Measurements from ENCODE around the gene BPIFB6. TPM values are rescaled to one million over a fixed set of nuclear protein-coding genes. Genes with fewer than 3 reads are reported as not detected.

Gene BPIFB6
- total RNA-seq, 1 experiment from 2014 or later = not detected

DNA sequence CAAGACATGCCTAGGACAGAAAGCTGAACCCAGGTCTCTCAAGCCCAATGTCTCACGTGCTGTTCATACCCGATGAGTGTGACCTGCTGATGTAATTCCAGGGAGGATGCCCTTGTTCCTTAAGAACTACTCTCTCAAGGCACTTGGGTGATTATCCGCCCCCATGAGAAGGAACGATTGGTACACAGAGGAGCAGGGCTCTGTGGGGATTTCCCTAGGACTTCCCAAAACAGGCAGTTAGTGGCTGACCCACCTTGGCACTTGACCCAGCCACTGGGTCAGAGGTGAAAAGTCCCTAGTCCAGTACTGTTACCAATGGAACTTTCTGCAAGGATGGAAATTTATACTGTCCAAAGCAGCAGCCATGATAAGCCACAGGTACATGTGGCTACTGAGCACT, 9.2 kb upstream of the BPIFB6 start:
- ChIA-PET CTCF (interaction anchor here (0.6 to 1.3 kb wide), 2 partner anchors 17 to 26 kb away, joined by 3 to 4 read pairs; no protein-coding TSS in a partner anchor), POLR2A (no interaction called here)
- Mint-ChIP-seq H3K9me3 (no peaks in the 10 kb centered on the region), H3K27ac (no peak overlapping the region), H3K4me3 (no peak overlapping the region), H3K36me3 (no peaks in the 10 kb centered on the region), H3K27me3 (ENCODE audit: low read depth) (no peaks in the 10 kb centered on the region), H3K4me1 (no peaks in the 10 kb centered on the region)
- TF ChIP-seq, protein P1, sequence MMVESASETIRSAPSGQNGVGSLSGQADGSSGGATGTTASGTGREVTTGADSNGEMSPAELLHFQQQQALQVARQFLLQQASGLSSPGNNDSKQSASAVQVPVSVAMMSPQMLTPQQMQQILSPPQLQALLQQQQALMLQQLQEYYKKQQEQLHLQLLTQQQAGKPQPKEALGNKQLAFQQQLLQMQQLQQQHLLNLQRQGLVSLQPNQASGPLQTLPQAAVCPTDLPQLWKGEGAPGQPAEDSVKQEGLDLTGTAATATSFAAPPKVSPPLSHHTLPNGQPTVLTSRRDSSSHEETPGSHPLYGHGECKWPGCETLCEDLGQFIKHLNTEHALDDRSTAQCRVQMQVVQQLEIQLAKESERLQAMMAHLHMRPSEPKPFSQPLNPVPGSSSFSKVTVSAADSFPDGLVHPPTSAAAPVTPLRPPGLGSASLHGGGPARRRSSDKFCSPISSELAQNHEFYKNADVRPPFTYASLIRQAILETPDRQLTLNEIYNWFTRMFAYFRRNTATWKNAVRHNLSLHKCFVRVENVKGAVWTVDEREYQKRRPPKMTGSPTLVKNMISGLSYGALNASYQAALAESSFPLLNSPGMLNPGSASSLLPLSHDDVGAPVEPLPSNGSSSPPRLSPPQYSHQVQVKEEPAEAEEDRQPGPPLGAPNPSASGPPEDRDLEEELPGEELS (CRISPR knock-in tag; IDR thresholded peaks at IDR 0.05) = no peak
- TF ChIP-seq GABPB1 (CRISPR knock-in tag; IDR thresholded peaks at IDR 0.05) = no peak
- no peak for TF ChIP-seq PREB (CRISPR knock-in tag; IDR thresholded peaks at IDR 0.05; ENCODE audit: borderline replicate concordance)
- no peak for TF ChIP-seq IRF2 (CRISPR knock-in tag; IDR thresholded peaks at IDR 0.05; ENCODE audit: borderline replicate concordance, low read depth)
- no peak for TF ChIP-seq JAZF1 (CRISPR knock-in tag; IDR thresholded peaks at IDR 0.05)
- TF ChIP-seq ZNF232 (CRISPR knock-in tag; IDR thresholded peaks at IDR 0.05) = no peak
- no peak for TF ChIP-seq HMGA2 (CRISPR knock-in tag; IDR thresholded peaks at IDR 0.05)
- no peak for TF ChIP-seq NR2C2 (CRISPR knock-in tag; IDR thresholded peaks at IDR 0.05)
- TF ChIP-seq ZNF532 (CRISPR knock-in tag; IDR thresholded peaks at IDR 0.05; ENCODE audit: borderline replicate concordance) = no peak
- no peak for TF ChIP-seq ZSCAN18 (CRISPR knock-in tag; IDR thresholded peaks at IDR 0.05)
- no peak for TF ChIP-seq ZNF671 (CRISPR knock-in tag; IDR thresholded peaks at IDR 0.05)
- no peak for DNase-seq (ENCODE audit: low spot score)
- no peak for ATAC-seq

- no peak for ATAC-seq
- Mint-ChIP-seq H3K9me3 (no peaks in the 10 kb centered on the region), H3K27ac (no peak overlapping the region), H3K27me3 (ENCODE audit: low read depth) (no peaks in the 10 kb centered on the region), H3K36me3 (no peaks in the 10 kb centered on the region), H3K4me3 (no peak overlapping the region), H3K4me1 (no peaks in the 10 kb centered on the region)
- CTCF ChIA-PET = interaction anchor here (1.3 kb wide), 1 partner anchor 27 kb away, joined by 4 read pairs; no protein-coding TSS in a partner anchor
- POLR2A ChIA-PET = no interaction called here
- TF ChIP-seq RELA (CRISPR knock-in tag; IDR thresholded peaks at IDR 0.05; ENCODE audit: borderline replicate concordance) (no peak), CBFB (CRISPR knock-in tag; IDR thresholded peaks at IDR 0.05; ENCODE audit: low read depth) (no peak), ZNF219 (CRISPR knock-in tag; IDR thresholded peaks at IDR 0.05; ENCODE audit: borderline replicate concordance) (no peak), TEAD4 (CRISPR knock-in tag; IDR thresholded peaks at IDR 0.05) (no peak), OVOL2 (CRISPR knock-in tag; IDR thresholded peaks at IDR 0.05; ENCODE audit: borderline replicate concordance) (no peak), NFE2L1 (CRISPR knock-in tag; IDR thresholded peaks at IDR 0.05) (no peak)
- TF ChIP-seq, protein P2, sequence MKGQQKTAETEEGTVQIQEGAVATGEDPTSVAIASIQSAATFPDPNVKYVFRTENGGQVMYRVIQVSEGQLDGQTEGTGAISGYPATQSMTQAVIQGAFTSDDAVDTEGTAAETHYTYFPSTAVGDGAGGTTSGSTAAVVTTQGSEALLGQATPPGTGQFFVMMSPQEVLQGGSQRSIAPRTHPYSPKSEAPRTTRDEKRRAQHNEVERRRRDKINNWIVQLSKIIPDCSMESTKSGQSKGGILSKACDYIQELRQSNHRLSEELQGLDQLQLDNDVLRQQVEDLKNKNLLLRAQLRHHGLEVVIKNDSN (CRISPR knock-in tag; IDR thresholded peaks at IDR 0.05) = no peak
- DNase-seq (ENCODE audit: low spot score) = no peak
These were observed 8.6 kb upstream of the BPIFB6 start for GRCh38 chr20:33022694-33023438.
